ENCODE results near the gene KLHL3.

- TF ChIP-seq CTCF (conservative IDR thresholded peaks at IDR 0.05; ENCODE audit: low read depth, low read length) (no peak), EZH2 (IDR thresholded peaks at IDR 0.05; ENCODE audit: borderline replicate concordance, low read depth, low read length, poor library complexity, severe bottlenecking) (no peak)
These were observed 54.7 kb downstream of the KLHL3 start for GRCh38 chr5:137681191-137681590.

Measured in A673 (cell line).